ENCODE data around the gene DNAH12.
"Not testable (repeated sequence)": the region's sequence is repeated elsewhere in the genome, so short reads cannot be mapped to it uniquely, and the experiment has no call there.

The DNAH12 gene

DNA sequence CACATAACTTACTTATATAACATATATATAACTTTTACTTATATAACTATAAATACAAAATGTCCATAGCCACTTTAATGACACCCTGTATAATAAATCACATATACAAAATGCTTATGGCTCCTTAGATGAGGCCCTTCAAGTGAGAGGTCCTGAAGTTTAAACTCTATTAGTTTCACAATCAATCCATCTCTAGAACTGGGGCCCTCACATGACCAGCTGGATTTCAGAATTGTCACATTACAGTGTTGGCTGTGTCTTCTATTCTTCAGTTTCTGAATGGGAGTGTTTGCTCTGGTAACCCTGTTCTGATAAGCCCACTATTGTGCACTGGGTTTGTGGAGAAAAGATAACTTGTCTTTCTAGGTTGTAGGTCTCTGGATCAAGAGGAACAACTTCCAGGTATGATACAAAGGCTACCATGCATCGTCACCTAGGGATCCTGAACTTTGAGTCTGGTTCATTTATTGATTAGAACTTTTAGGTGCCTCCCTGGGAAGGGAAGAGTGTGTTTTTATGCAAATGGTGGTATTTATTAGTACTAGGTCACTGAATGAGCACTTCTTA is 107.9 kb downstream of the DNAH12 start:
- DNase-seq, result no peak
- intact Hi-C loops (cut with DNase I), result no loop called here

DNA sequence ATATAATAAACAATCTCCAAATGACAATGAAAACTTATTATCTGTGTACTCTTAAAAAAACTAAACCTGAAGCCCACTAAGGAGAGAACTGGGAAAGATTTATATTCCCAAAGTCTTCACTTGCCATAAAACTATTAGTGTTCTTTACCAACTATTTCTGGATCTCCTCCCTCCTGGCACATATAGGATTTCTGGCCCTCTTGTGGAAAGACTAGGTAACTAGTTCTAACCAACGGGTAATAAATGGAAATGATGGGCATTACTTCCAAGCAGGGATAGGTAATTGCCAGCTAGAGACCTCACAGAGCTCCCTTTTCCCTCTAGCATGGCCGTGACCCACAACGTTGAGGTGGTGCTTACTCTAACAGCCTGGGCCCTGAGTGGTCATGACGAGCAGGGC is 110.1 kb downstream of the DNAH12 start:
- intact Hi-C loops (cut with DNase I), result no loop called here
- no peak for DNase-seq

DNA sequence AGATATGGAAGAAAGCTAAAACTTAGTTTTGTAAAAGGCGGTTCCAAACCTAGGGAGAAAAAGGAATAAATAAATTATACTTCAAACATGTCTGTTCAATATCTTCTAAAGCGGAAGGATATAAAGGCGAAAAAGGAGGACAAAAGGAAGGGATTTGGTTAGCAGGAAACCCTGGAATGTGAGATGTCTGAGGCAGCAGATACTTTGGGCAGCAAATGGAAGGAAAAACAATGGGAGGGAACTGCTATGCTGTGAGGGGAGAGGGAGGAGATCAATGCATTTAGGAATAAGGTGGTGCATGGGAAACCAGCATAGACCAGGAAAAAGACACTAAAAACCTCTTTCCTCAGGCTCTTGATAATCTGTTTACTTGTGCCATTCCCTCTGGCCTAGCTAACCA is 120.8 kb downstream of the DNAH12 start:
- DNase-seq, result no peak
- intact Hi-C loops (cut with DNase I), result no loop called here

DNA sequence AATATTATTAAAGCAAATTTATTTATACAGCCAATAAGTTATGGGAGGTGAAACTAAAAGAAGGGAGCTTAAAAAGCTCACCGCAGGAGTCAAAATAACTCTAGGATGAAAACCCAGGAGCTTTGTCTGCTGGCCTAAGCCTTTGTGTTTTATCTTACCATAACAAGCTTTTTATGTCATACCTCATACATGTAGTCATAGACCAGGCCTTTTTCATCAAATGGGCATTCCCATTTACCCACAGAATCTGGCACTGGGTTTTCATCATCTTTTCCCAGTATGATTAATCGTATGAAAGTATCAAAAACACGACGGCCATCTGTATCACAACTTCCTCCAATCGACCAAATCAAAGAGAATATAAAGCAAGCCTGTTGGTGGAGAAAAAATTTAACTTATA is 122.8 kb downstream of the DNAH12 start:
- DNase-seq, result no peak
- intact Hi-C loops (cut with DNase I), result no loop called here

DNA sequence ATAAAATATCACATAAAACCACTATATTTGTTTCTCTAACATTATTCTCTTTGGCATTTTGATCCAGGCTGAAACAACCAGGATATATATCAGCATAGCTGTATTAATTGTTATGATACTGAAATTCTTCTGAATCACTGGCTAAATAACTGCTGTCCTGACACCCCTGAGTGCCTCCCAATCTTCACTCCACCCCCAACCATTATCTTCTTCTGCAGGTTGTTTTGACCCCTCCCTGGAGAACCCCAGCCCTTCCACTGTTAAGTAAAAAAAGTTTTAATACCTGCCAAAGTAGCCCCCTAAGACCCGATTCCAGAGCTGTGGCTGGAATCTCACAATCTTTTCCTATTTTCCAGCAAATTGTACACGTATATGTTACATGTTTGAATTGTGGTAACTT is 124.1 kb downstream of the DNAH12 start:
- DNase-seq, result no peak
- intact Hi-C loops (cut with DNase I), result no loop called here

DNA sequence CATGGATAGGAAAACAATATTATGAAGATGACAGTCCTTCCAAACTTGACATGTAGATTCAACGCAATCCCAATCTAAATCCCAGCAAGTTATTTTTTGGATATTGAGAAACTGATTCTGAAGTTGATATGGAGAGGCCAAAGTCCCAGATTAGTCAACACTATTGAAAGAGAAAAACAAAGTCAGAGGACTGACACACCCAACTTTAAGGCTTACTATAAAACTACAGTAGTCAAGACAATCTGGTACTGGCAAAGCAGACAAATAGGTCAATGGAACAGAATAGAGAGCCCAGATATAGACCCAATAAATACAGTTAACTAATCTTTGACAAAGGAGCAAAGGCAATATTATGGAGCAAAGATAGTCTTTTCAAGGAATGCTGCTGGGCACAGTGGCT is 132.4 kb downstream of the DNAH12 start:
- intact Hi-C loops (cut with DNase I), result no loop called here
- DNase-seq, result no peak

DNA sequence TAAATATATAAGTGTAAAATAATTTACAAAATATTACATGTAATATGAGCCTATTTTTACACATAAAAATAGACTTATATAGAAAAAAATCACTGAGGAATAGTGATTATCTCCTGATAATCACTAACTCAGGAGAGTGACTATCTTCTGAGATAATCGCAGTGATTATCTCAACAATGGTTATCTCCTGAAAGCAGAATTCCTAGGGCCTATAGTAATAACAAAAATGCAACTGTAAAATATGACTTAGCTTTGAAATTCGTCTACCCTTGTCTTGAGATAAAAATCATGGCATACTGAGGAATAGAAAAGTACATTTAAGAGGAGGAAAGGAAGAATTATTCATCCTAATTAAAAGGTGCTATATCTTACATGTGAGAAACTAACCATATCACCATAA is 134.7 kb downstream of the DNAH12 start:
- no peak for DNase-seq
- intact Hi-C loops (cut with DNase I), result no loop called here

DNA sequence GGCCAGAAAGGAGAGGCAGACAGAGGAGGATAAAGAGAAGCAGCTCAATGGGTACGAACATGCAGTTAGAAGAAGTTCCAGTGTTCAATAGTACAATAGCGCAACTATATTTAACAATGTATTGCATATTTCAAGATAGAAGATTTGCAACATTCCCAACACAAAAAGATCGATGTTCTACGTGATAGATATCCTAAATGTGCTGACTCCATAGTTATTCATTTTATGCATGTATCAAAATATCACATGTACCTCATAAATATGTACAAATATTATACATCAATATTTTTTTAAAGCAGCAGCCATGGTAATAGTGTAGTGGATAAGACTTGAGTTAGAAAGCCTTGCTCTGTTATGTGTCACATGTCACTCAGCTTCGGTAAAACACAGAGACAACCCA is 141.5 kb downstream of the DNAH12 start:
- intact Hi-C loops (cut with DNase I), result no loop called here
- no peak for DNase-seq

DNA sequence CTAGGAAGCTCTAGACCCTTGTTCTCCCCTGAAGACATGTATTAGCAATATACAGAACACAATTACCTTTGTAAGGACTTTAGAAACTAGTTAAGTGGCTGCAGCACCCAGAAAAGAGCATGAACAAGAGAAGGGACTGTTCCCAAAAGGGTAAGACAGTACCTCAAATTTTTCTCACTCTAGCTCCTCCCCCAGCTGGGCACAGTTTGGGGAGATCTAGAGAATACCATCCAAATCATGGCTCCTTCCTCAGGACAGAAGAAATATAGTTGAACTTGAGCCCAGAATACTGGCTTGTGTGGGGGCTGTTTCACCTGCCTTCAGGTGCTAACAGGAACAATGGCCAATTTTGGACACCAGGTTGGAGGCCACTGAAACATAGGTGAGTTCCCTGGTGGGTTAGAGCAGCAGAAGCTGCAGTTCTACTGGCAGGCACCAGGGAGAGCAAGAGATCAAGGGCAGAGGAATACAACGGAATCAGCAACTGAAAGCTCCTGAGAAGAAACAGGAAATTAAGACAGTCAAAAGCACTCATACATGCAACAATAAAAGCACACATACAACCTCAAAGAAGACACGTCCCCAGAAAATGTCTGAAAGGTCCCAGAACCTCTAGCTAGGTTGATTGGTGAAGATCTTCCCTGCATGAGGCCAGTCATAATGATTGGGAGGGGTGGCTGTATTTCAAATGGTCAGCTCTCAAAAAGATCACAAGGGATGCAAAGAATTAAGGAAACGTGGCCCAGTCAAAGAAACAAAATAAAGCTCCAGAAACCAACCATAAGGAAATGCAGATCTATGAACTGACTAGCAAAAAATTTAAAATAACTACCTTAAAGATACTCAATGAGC is 146.7 kb downstream of the DNAH12 start:
- intact Hi-C loops (cut with DNase I), result no loop called here
- DNase-seq, result peak in 18 of 42 donors; percentile 2 to 60 (median 14)

DNA sequence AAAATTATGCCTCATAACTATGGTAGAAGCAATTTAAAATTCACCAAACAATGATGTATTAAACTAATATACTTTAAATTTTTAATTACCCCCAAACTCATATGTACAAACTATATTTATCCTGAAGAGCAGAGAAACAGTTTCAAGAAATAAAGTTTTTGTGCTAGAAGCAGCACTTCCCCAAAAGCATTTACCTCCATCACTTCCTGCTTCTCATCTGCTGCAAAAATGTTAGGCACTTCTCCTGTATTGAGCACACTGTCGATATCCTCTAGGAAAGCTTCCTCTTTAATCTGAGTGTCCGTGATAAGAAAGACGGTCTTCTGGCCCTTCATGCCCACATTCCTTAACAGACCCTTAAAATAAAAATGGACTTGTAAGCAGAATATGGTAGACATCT is 150.2 kb downstream of the DNAH12 start:
- intact Hi-C loops (cut with DNase I), result no loop called here
- DNase-seq, result no peak

DNA sequence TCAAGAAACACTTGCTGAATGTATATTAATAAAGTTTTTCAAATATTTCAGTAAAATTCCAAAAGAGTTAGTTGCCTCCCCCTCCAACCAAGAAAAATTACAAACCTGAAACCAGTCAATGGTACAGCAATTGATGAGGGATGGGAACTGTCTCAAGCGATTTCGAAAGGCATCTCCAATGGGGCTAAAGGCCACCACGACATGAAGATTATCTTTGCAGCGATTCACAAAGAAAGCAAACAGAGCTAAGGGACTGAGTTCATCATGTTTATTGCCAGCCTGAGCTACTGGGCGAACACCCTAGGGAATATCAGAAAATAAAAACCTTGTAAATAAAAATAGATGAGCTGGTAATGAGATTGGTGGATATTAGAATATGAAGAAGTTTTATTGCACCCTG is 152.4 kb downstream of the DNAH12 start:
- intact Hi-C loops (cut with DNase I), result no loop called here
- DNase-seq, result no peak

DNA sequence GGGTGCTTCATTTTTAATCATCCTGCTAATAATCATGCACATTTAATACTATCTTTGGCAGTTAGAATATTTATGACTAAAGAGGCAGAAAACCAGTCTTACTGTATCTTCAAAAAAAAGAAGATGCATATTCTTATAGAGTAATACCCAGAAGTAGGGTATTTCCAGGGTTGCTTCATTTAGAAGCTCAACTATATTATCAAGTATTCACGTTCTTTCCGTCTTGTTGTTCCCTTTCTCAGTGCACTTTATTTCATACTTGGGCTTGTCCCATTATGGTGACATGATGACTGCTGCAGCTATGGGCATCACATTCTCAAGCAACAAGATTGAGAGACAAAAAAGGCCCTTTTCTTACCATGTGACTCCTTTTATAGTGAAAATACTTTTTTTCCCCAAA is 154.9 kb downstream of the DNAH12 start:
- DNase-seq, result no peak
- intact Hi-C loops (cut with DNase I), result no loop called here

DNA sequence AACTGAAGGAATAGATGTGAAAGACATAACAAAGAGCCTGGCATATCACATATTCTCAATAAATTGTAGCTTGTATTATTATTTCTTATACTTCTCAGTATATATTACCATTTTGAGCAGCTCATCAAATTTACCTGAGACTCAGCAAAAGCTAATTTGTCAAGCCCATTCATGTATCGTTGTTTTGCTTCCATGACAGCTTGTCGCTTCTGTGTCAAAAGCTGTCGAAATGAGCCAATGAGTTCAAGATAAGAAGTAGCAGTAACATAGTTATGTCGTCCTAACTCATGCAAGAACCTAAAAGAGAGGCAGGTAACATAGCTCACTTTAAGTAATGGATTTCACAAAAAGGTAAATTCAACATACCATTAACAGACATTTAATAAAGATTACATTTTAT is 157.8 kb downstream of the DNAH12 start:
- DNase-seq, result no peak
- intact Hi-C loops (cut with DNase I), result no loop called here

DNA sequence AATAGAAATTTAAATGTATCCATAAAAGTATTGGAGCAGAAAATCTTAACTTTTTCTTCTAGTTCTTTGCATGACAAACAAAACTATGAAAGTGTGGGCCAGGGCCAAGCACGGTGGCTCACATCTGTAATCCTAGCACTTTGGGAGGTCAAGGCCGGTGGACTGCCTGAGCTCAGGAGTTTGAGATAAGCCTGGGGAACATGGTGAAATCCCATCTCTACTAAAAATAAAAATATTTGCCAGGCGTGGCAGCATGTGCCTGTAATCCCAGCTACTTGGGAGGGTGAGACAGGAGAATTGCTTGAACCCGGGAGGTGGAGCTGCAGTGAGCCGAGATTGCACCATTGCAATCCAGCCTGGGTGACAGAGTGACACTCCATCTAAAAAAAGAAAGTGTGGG is 158.6 kb downstream of the DNAH12 start:
- intact Hi-C loops (cut with DNase I), result no loop called here
- DNase-seq, result no peak

DNA sequence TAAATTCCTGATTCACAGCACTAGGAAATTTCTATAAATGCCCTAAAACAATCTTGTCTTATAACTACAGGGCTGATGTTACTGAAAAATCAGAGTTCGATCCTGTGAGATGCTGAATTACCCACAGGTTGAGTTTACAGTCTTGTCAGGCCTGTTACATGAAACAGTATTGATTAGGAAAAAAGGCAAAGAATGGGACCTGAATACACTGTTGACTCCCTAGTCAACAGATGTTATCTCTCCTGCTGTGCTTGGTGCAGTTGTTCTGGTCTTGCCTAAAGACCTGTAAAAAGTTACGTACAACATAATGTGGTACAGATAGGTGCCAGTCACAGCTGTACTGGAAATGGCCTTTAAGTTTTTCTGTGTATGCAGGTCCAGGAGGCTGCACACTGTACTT is 160.3 kb downstream of the DNAH12 start:
- no peak for DNase-seq
- intact Hi-C loops (cut with DNase I), result no loop called here

DNA sequence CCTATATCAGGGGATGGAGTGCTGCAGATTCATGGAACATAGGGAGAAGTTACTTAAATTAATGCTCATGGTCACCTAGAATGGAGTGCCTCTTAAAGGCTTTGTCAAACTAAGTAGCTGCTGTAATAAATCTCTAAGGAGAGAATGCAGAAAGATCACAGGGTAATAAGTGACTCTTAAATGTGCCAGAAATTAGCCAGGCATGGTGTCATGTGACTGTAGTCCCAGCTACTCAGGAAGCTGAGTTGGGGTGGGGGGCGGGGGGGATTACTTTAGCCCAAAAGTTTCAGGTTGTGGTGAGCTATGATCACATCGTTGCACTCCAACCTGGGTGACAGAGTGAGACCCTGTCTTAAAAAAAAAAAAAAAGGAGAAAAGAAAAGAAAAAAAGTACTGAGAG is 160.7 kb downstream of the DNAH12 start:
- no peak for DNase-seq
- intact Hi-C loops (cut with DNase I), result no loop called here

DNA sequence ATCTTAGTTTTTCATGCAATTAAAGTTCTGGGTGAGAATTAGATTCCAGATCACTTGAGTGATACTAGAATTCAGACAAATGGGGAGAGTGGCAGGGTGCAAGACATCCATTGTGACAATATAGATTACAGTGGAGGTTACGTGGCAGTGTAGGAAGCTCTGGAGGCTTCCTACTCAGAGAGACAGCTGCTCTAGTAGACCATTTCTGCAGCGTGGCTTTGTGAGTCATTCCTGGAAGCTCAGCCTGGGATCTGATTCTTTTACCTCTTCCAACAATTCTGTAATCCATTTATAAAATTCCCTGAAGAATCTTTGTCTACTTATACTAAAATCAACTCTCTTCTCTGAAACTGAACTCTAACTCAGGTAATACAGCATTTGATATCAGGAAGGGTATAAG is 161.2 kb downstream of the DNAH12 start:
- intact Hi-C loops (cut with DNase I), result no loop called here
- DNase-seq, result peak in 15 of 42 donors; percentile 1 to 57 (median 14)

DNA sequence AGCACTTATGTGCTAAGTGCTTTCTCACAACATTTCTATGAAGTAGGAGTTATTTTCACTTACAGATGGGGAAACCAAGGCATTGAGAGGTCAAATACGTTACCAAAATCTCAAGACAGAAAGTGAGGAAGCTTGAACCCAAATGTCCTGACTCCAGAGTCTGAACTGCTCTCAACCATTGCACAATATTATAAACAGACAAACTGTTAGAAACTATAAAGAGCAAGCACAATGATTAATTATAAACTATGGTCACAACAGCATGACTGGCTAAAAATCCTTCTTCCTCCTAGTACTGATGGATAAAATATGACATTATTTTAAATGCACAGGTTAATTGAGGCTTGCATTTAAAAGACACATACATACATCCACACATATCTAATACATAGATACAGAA is 173.8 kb downstream of the DNAH12 start:
- DNase-seq, result no peak

DNA sequence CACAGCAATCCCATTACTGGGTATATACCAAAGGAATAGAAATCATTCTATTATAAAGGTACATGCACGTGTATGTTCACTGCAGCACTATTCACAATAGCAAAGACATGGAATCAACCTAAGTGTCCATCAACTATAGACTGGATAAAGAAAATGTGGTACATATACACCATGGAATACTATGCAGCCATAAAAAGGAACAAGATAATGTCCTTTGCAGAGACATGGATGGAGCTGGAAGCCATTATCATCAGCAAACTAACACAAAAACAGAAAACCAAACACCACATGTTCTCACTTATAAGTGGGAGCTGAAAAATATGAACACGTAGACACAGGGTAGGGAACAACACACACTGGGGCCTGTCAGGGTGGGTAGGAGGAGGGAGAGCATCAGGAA is 179.1 kb downstream of the DNAH12 start:
- DNase-seq; intact Hi-C loops (cut with DNase I): not testable (repeated sequence)

More for the DNA sequence above, 173.8 kb downstream of the DNAH12 start:
- intact Hi-C loops (cut with DNase I), result no loop called here

DNA sequence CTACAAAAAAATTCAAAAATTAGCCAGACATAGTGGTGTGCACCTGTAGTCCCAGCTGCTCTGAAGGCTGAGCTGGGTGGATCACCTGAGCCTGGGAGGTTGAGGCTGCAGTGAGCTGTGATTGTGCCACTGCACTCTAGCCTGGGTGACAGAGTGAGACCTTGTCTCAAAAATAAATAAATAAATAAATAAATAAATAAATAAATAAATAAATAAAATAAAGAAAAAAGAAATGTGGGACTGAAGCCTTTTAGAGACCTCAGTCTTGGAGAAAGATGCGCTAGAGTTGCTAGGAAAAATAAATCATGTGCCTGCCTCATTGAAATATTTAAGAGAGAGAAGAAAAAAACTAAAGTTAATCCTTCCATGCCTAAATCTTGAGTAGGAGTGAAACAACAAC is 187.9 kb downstream of the DNAH12 start:
- DNase-seq; intact Hi-C loops (cut with DNase I): not testable (repeated sequence)

DNA sequence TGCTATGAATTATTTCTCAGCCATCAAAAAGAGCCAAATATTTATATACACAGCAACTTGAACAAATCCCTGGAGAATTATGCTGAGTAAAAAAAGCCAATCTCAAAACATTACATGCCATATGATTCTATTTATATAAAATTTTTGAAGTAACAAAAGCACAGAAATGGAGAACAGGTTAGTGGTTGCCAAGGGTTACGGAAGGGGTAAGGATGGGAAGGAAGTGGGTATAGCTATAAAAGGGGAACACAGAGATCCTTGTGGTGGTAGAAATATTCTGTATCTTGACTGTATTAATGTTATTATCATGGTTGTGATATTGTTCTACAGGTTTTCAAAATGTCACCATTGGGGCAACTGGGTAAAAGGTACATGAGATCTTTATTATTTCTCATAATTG is 189.4 kb downstream of the DNAH12 start:
- intact Hi-C loops (cut with DNase I), result no loop called here
- DNase-seq, result no peak

Data from head of caudate nucleus (tissue), 42 donors.